Kidney (tissue), 14 donors: ENCODE results near the gene ZNF689. TPM values are rescaled to one million over a fixed set of nuclear protein-coding genes. Genes with fewer than 3 reads are reported as not detected.

ENCODE experiments used
- DNase-seq, 5 donors: peaks; one replicate each; pipeline ENCODE4 v3.0.0-alpha.2; 2013 to 2020
- FAIRE-seq: peaks from 2 replicates; lab custom pipeline; 2012; peaks lifted over from hg19 to GRCh38; lab: Jason Lieb, UNC
- H3K27ac ChIP-seq, 2 donors: one replicate each; pipeline ENCODE4 v1.7.0; 2013; ENCODE audit warnings: low read depth in 2 of 2, low read length in 2 of 2, inconsistent platforms in 1 of 2
- H3K27me3 ChIP-seq: one replicate; pipeline ENCODE4 v1.7.1; 2013; ENCODE audit warnings: low read length, inconsistent platforms; ENCODE audit not compliant: control insufficient read depth, insufficient read depth
- H3K36me3 ChIP-seq, 3 donors: one replicate each; pipeline versions ENCODE4 v1.7.0 to v1.7.1; 2013; ENCODE audit warnings: low read length in 3 of 3, control low read depth in 1 of 3, inconsistent platforms in 1 of 3; ENCODE audit not compliant: insufficient read depth in 3 of 3, control insufficient read depth in 2 of 3
- H3K4me1 ChIP-seq, 3 donors: one replicate each; pipeline versions ENCODE4 v1.7.0 to v1.7.1; 2013; ENCODE audit warnings: low read length in 3 of 3, inconsistent platforms in 1 of 3, low read depth in 1 of 3; ENCODE audit not compliant: control insufficient read depth in 2 of 3, insufficient read depth in 2 of 3
- H3K4me3 ChIP-seq, 3 donors: one replicate each; pipeline versions ENCODE4 v1.7.0 to v1.8.1; 2013; ENCODE audit warnings: low read length in 3 of 3, control low read depth in 1 of 3, inconsistent platforms in 1 of 3
- H3K9ac ChIP-seq, 3 donors: one replicate each; pipeline versions ENCODE4 v1.7.0 to v1.7.1; 2013; ENCODE audit warnings: low read length in 3 of 3, control low read depth in 1 of 3, inconsistent platforms in 1 of 3
- H3K9me3 ChIP-seq, 3 donors: one replicate each; pipeline versions ENCODE4 v1.7.0 to v1.7.1; 2013; ENCODE audit warnings: low read length in 3 of 3, control low read depth in 1 of 3, inconsistent platforms in 1 of 3; ENCODE audit not compliant: control insufficient read depth in 2 of 3, insufficient read depth in 1 of 3
- CTCF ChIP-seq: IDR thresholded peaks from 3 replicates; pipeline ENCODE4 v1.5.1; 2012; ENCODE audit warnings: mild to moderate bottlenecking, moderate library complexity, borderline replicate concordance; ENCODE audit not compliant: insufficient read depth; ENCODE audit errors: extremely low read depth
- intact Hi-C: fragments of 100-400 bp; cut with DNase I; formaldehyde crosslinking; loops from one replicate; pipeline ENCODE4 v1.11.1; 2022
- polyA plus RNA-seq: library from polyadenylated mRNA; stranded (reverse); fragments of 350-450 nt; fragmentation: Illumina TruSeq; extraction: RNeasy Lipid Tissue Mini Kit (QIAGEN cat#74804); gene quantifications from one replicate; pipeline ENCODE4 v1.2.3, GENCODE V29; 2014; ENCODE audit warnings: low read depth, low replicate concordance; ENCODE audit not compliant: insufficient read depth
- total RNA-seq: library from RNA; stranded (reverse); fragmentation: NEBNext Ultra II Directional; extraction: Animal tissue kit (Norgen Biotek cat#: 25700); gene quantifications from one replicate; pipeline ENCODE4 v1.2.1, GENCODE V29; 2021
- donor health status: control.
- donor health status: control.
- donor health status: control.
- donor health status: control.
- donor health status: control.
- donor health status: DM: yes; HTN: yes; CAD: no.
- donor health status: Normal renal cell carcinoma (clear cell type).

Gene ZNF689
- total and polyA plus RNA-seq, 2 donors from 2014 or later, result 3.9 to 9.0 TPM

- H3K27ac ChIP-seq, result no peak overlapping the region
- DNase-seq (no peak), FAIRE-seq (no peak)
- intact Hi-C loops, result no loop called here
- peaks cover 0 to 9% (median 2%) of the 10 kb centered on the region in 3 donors for H3K4me1 ChIP-seq
- H3K27me3 ChIP-seq, result no peaks in the 10 kb centered on the region
- no peaks in the 10 kb centered on the region for H3K36me3 ChIP-seq
- no peaks in the 10 kb centered on the region for H3K9me3 ChIP-seq
- H3K9ac ChIP-seq, result no peak overlapping the region
- no peak overlapping the region for H3K4me3 ChIP-seq
- no peak for TF ChIP-seq CTCF
These were observed 43.7 kb downstream of the ZNF689 start for GRCh38 chr16:30566531-30566930.

GRCh38 chr16:30565984-30566383 is 44.2 kb downstream of the ZNF689 start:
- Histone ChIP-seq H3K4me1 (peaks cover 0 to 9% (median 2%) of the 10 kb centered on the region in 3 donors), H3K9ac (no peak overlapping the region), H3K4me3 (no peak overlapping the region), H3K27ac (no peak overlapping the region), H3K27me3 (no peaks in the 10 kb centered on the region), H3K9me3 (no peaks in the 10 kb centered on the region), H3K36me3 (no peaks in the 10 kb centered on the region)
- TF ChIP-seq CTCF, result no peak
- DNase-seq (peak in 1 of 5 donors; percentile 40), FAIRE-seq (no peak)
- intact Hi-C loops, result no loop called here

- DNase-seq, result no peak
- no peaks in the 10 kb centered on the region for H3K27me3 ChIP-seq
- FAIRE-seq, result no peak
- no peaks in the 10 kb centered on the region for H3K9me3 ChIP-seq
- TF ChIP-seq CTCF, result no peak
- intact Hi-C loops, result no loop called here
- no peak overlapping the region for H3K9ac ChIP-seq
- H3K27ac ChIP-seq, result no peak overlapping the region
- H3K4me1 ChIP-seq, result peaks cover 0 to 9% (median 2%) of the 10 kb centered on the region in 3 donors
- H3K36me3 ChIP-seq, result no peaks in the 10 kb centered on the region
- H3K4me3 ChIP-seq, result no peak overlapping the region
These were observed 44.7 kb downstream of the ZNF689 start for GRCh38 chr16:30565526-30565925.

- no peak overlapping the region for H3K9ac ChIP-seq
- no peak overlapping the region for H3K27ac ChIP-seq
- intact Hi-C loops, result no loop called here
- DNase-seq, result no peak
- H3K27me3 ChIP-seq, result no peaks in the 10 kb centered on the region
- H3K4me1 ChIP-seq, result peaks cover 0 to 2% (median 0%) of the 10 kb centered on the region in 3 donors
- no peaks in the 10 kb centered on the region for H3K9me3 ChIP-seq
- FAIRE-seq, result no peak
- H3K36me3 ChIP-seq, result no peaks in the 10 kb centered on the region
- TF ChIP-seq CTCF, result no peak
- no peak overlapping the region for H3K4me3 ChIP-seq
These were observed 48.2 kb downstream of the ZNF689 start for GRCh38 chr16:30562021-30562420.
